SK-N-MC (cell line): ENCODE data around the gene PCSK2.

Experiments
- EZH2 ChIP-seq: fragments of 200-600 bp; sonication (generic); IDR thresholded peaks from one replicate; pipeline ENCODE4 v1.6.1; 2017; ENCODE audit warnings: antibody characterized with exemption
- POLR2AphosphoS5 ChIP-seq: IDR thresholded peaks from 2 replicates; pipeline ENCODE4 v1.6.1; 2012; ENCODE audit warnings: mild to moderate bottlenecking, low read depth, low read length, borderline replicate concordance

DNA sequence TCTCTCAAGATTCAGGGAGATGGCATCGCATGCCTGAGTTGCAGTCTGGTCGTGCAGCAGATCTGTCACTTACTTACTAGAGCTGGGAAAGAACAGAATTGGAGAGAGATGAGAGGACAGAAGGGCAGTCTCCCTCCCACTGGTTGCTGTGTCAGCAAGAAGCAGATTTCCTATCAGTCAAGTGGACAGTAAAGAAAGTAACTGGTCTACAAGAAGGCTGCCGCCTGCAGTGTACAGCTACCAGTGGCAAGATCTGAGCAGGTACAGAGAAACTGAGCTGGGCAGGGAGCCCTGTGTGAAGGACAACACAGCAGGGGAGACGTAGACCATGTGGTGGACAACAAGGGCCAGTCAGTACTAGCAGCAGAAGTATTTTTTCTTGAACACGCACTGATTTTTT lies 49.5 kb upstream of the PCSK2 start:
- TF ChIP-seq POLR2AphosphoS5 (no peak), EZH2 (no peak)
